Fibroblast of skin of left quadriceps (primary cell): ENCODE measurements around the gene APOA1.
A peak's percentile ranks its signal among the peaks of the same experiment; 100 is the strongest.

Experiments used
- DNase-seq, 2 experiments: peaks; one replicate each; pipeline ENCODE4 v3.0.0-alpha.2; 2013; ENCODE audit warnings: low read depth in 2 of 2

APOA1 gene

GRCh38 chr11:116833816-116834534 lies 3.4 kb downstream of the APOA1 start:
- no peak for DNase-seq

DNA sequence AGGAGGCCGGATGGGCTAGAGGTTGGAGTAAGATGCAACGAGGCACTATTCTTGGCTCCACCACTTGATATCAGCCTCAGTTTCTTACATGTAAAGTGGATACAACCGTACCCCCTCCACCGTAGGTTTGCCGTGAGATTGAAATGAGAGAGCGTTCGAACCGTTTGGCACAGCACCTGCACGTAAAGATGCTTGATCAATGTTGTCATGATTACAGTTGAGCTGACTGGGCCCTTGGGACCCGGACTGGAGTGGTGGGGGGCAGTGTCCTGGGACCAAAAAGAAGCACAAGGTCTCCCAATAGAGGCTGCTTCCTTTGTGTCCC lies 4.0 kb downstream of the APOA1 start:
- DNase-seq, result no peak

DNA sequence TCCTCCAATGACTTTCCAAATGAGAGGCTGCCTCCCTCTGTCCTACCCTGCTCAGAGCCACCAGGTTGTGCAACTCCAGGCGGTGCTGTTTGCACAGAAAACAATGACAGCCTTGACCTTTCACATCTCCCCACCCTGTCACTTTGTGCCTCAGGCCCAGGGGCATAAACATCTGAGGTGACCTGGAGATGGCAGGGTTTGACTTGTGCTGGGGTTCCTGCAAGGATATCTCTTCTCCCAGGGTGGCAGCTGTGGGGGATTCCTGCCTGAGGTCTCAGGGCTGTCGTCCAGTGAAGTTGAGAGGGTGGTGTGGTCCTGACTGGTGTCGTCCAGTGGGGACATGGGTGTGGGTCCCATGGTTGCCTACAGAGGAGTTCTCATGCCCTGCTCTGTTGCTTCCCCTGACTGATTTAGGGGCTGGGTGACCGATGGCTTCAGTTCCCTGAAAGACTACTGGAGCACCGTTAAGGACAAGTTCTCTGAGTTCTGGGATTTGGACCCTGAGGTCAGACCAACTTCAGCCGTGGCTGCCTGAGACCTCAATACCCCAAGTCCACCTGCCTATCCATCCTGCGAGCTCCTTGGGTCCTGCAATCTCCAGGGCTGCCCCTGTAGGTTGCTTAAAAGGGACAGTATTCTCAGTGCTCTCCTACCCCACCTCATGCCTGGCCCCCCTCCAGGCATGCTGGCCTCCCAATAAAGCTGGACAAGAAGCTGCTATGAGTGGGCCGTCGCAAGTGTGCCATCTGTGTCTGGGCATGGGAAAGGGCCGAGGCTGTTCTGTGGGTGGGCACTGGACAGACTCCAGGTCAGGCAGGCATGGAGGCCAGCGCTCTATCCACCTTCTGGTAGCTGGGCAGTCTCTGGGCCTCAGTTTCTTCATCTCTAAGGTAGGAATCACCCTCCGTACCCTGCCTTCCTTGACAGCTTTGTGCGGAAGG lies 4.8 kb downstream of the APOA1 start:
- DNase-seq, result no peak

- no peak for DNase-seq
Observed at GRCh38 chr11:116831790-116832349, 5.6 kb downstream of the APOA1 start.

- DNase-seq, result no peak
Observed at GRCh38 chr11:116830184-116830912, 7.1 kb downstream of the APOA1 start.

GRCh38 chr11:116829525-116830183 lies 7.8 kb downstream of the APOA1 start, which contains the start of gene APOC3:
APOC3 (plus strand) TSS chr11:116829907; CDS start chr11:116830583, 676 bp downstream.
- DNase-seq, result peak; percentile 34 to 42

GRCh38 chr11:116828632-116829524 lies 8.5 kb downstream of the APOA1 start:
- no peak for DNase-seq

DNA sequence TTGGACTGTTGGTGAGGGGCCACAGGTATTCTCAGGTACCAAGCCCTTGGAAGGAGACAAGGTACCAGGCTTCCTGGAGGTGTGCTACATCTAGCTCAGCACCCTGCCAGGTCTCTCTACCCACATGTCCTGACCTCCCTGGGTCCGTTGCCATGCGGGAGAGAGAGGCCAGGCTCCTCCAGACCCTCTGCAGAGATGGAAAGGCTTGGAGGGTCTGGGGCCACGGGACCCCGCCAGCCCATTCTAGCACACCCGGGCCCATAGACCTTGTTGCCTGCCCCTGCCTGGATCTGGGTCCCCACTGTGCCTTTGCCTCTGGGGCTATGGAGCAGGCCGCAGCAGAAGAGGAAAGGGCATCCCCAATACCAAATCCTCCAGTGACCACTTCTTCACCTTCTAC lies 10.0 kb downstream of the APOA1 start:
- DNase-seq, result no peak

- DNase-seq, result no peak
Observed at GRCh38 chr11:116826751-116827431, 10.5 kb downstream of the APOA1 start.

- DNase-seq, result no peak
Observed at GRCh38 chr11:116825854-116826750, 11.3 kb downstream of the APOA1 start.

- DNase-seq, result no peak
Observed at GRCh38 chr11:116825434-116825833, 12.0 kb downstream of the APOA1 start.

DNA sequence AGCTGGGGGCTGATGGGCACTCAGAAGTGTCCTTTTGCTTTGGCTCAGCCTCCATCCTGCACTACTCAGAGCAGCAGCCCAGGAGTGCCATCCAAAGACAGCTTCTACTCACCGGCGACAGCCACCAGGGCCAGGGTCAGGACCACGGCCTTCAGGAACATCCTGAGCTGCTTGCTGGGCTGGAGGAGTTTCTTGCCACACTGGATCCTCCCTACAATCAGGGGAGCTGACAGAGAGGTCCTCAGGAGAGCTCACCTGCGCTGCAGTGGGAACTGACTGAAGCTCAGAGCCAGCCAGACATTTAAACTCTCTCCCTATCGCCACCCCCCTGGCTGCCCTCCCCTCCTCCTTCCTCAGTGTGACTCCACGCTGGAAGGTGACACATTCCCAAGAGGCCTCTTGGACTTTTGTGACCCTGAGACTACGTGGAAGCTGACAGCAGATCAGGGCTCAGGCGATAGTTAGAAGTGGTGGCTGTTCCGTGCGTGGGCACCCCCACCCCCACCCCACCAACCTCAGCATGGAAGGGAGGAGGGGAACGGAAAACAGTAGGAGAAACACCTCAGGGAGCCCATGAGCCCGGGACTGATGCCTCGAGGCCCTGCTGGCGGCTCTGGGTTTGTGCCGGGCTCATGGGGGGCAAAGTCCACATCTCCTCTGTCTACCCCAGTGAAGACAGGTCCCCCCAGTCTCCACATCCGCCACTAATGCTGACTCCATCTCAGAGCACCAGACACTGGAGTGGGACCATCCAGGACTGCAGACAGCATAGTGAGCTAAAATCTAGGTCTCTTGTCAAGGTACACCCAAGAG lies 14.2 kb downstream of the APOA1 start, which contains the start of gene APOA4:
APOA4 (minus strand) TSS at position 274 of the 813 bp plus-strand sequence; CDS start at position 161, 113 bp downstream.
- no peak for DNase-seq

DNA sequence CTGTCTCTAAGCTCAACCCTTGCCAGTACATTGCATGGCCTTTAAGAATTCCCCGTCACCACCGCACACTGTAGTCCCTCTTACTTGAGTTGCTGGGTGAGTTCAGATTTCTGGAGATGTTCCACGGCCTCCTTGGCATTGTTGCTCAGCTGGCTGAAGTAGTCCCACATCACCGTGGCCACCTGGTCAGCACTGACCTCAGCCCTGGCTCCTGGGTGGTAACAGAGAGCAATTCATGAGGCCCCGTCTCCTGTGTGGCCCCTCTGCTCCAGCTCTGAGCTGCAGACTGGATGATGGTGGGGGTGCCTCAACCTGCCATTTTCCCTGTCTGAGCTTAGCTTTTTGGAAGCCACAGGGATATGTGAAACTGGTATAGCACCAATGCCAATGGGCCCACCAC lies 14.8 kb downstream of the APOA1 start:
- DNase-seq, result no peak

- DNase-seq, result no peak
Observed at GRCh38 chr11:116821050-116821918, 16.1 kb downstream of the APOA1 start.

- no peak for DNase-seq
Observed at GRCh38 chr11:116819049-116819448, 18.4 kb downstream of the APOA1 start.

DNA sequence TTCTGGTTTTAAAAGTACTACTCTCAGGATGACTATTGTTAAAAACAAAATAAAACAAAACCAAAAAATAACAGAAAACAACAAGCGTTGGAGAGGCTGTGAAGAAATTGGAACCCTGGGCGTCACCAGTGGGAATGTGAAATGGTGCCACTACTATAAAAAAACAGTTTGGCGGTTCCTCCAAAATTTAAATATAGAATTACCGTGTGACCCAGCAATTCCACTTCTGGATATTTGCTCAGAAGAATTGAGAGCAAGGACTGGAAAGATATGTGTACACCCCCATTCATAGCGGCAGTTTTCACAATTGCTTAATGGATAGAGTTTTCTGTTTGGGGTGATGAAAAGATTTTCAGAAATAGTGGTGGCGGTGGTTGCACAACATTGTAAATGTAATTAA lies 22.9 kb downstream of the APOA1 start:
- DNase-seq, result no peak
